T-helper 1 cell treated with Interleukin-12 subunit alpha and Interleukin-12 subunit beta and Interleukin-4 antibody, amounts not matched to agents 30 μg/mL and 1 μg/mL, for 36 hours (primary cell): Measurements from ENCODE around the gene CDIPT.
A peak's percentile ranks its signal among the peaks of the same experiment; 100 is the strongest.

Source experiments
- H3K27ac Mint-ChIP-seq: one replicate; pipeline ENCODE4 v1.8.0; 2021; ENCODE audit warnings: mild to moderate bottlenecking, mixed read lengths
- H3K27me3 Mint-ChIP-seq: one replicate; pipeline ENCODE4 v1.8.0; 2021; ENCODE audit warnings: low read depth, mixed read lengths
- H3K36me3 Mint-ChIP-seq: one replicate; pipeline ENCODE4 v1.8.0; 2021; ENCODE audit warnings: low read depth, mixed read lengths
- H3K4me1 Mint-ChIP-seq: one replicate; pipeline ENCODE4 v1.8.0; 2021; ENCODE audit warnings: low read depth, mixed read lengths
- H3K4me3 Mint-ChIP-seq: one replicate; pipeline ENCODE4 v1.8.0; 2021; ENCODE audit warnings: mild to moderate bottlenecking, moderate library complexity, mixed read lengths
- H3K9me3 Mint-ChIP-seq: one replicate; pipeline ENCODE4 v1.8.0; 2021; ENCODE audit warnings: mixed read lengths

CDIPT gene

DNA sequence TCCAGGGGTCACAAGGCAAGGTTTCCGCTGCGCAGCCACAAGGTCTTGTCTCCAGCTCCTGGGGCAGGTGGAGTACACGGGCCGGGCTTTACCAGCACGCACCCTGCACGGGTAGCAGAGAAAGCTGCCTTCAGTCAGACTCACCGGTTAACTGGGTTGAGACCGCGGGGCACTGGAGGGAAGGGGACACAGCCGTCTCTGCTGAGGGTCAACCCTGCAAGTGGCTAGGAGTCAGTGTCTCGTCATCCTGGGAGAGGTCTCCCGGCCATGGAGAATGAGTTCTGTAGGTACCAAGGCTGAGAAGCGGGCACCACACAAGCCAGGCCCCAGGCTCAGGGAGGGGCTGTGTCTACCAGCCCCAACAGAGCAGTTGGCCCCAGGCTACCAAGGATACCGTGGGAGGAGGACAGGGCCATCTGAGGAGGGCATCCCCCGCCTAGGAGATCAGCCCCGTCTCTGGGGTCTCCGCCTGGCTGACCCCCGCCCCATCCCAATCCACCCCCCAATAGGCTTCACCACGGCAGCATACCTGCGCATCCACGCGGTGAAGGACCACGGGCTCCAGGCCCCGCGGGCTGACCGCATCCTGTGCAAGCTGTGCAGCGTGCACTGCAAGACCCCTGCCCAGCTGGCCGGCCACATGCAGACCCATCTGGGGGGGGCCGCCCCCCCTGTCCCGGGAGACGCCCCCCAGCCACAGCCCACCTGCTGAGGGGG, 53.8 kb downstream of the CDIPT start:
- Mint-ChIP-seq H3K27me3 (peaks cover 11% of the 10 kb centered on the region), H3K9me3 (no peaks in the 10 kb centered on the region), H3K4me3 (peak overlapping the region; percentile 92), H3K36me3 (peaks cover 25% of the 10 kb centered on the region), H3K27ac (no peak overlapping the region), H3K4me1 (peaks cover 42% of the 10 kb centered on the region)
